Fibroblast of upper back skin (primary cell): ENCODE measurements around the gene CRCP.
"Not testable (repeated sequence)": the region's sequence is repeated elsewhere in the genome, so short reads cannot be mapped to it uniquely, and the experiment has no call there.

Experiments used
- DNase-seq: peaks from one replicate; pipeline ENCODE4 v3.0.0-alpha.2; 2013

The CRCP gene

GRCh38 chr7:66108410-66108809, 6.2 kb upstream of the CRCP start:
- not testable (repeated sequence) for DNase-seq

GRCh38 chr7:66110856-66111255, 3.8 kb upstream of the CRCP start:
- peak; percentile 98 for DNase-seq

- DNase-seq = not testable (repeated sequence)
These were observed 2.2 kb downstream of the CRCP start for GRCh38 chr7:66116680-66117420.

GRCh38 chr7:66118603-66119002, 4.0 kb downstream of the CRCP start:
- no peak for DNase-seq

- no peak for DNase-seq
These were observed 4.7 kb downstream of the CRCP start for GRCh38 chr7:66119245-66119850.

GRCh38 chr7:66123175-66123528, 8.5 kb downstream of the CRCP start:
- no peak for DNase-seq

GRCh38 chr7:66124569-66124861, 9.9 kb downstream of the CRCP start:
- not testable (repeated sequence) for DNase-seq

- peak; percentile 43 for DNase-seq
These were observed 10.5 kb downstream of the CRCP start for GRCh38 chr7:66125052-66125694.

- DNase-seq = not testable (repeated sequence)
These were observed 11.2 kb downstream of the CRCP start for GRCh38 chr7:66125781-66126352.

GRCh38 chr7:66127172-66127571, 12.5 kb downstream of the CRCP start:
- not testable (repeated sequence) for DNase-seq

GRCh38 chr7:66138994-66139752, 24.5 kb downstream of the CRCP start:
- peak; percentile 50 for DNase-seq

GRCh38 chr7:66140924-66141323, 26.3 kb downstream of the CRCP start:
- peak; percentile 81 for DNase-seq

GRCh38 chr7:66142334-66142733, 27.7 kb downstream of the CRCP start:
- DNase-seq = no peak

- DNase-seq = no peak
These were observed 28.3 kb downstream of the CRCP start for GRCh38 chr7:66142996-66143395.

- no peak for DNase-seq
These were observed 29.3 kb downstream of the CRCP start for GRCh38 chr7:66143876-66144332.

- peak; percentile 57 for DNase-seq
These were observed 30.9 kb downstream of the CRCP start for GRCh38 chr7:66145400-66146104.

GRCh38 chr7:66146701-66147100, 32.1 kb downstream of the CRCP start:
- DNase-seq = peak; percentile 71

- not testable (repeated sequence) for DNase-seq
These were observed 33.0 kb downstream of the CRCP start for GRCh38 chr7:66147657-66148056.

GRCh38 chr7:66150471-66150870, 35.8 kb downstream of the CRCP start:
- peak; percentile 76 for DNase-seq

- peak; percentile 71 for DNase-seq
These were observed 37.9 kb downstream of the CRCP start for GRCh38 chr7:66152371-66153191.

GRCh38 chr7:66153691-66154090, 39.0 kb downstream of the CRCP start:
- DNase-seq = no peak

- not testable (repeated sequence) for DNase-seq
These were observed 41.4 kb downstream of the CRCP start for GRCh38 chr7:66156035-66156434.
